T-helper 2 cell (primary cell): ENCODE data around the gene FHL1.
"Not testable (repeated sequence)": the region's sequence is repeated elsewhere in the genome, so short reads cannot be mapped to it uniquely, and the experiment has no call there.

Experiments
- DNase-seq, 5 experiments: peaks; one replicate each; pipeline versions ENCODE4 v3.0.0 to v3.0.0-alpha.2; 2012 to 2022
- total RNA-seq, 2 donors: gene quantifications; one replicate each; lab custom pipeline; 2026; lab: John Stamatoyannopoulos, UW

FHL1 gene
- 9.7 to 11.4 reads per million in 2 donors for total RNA-seq

- peak; percentile 13 to 48 (median 45) for DNase-seq
These were observed at the start of gene FHL1 for GRCh38 chrX:136147315-136147901. TSS of gene FHL1 (plus strand) at chrX:136147533.

GRCh38 chrX:136097871-136098805 lies 49.2 kb upstream of the FHL1 start:
- DNase-seq, result no peak

GRCh38 chrX:136104936-136105335 lies 42.4 kb upstream of the FHL1 start:
- no peak for DNase-seq

- DNase-seq, result no peak
These were observed 40.3 kb upstream of the FHL1 start for GRCh38 chrX:136106920-136107528.

GRCh38 chrX:136108905-136109304 lies 38.4 kb upstream of the FHL1 start:
- DNase-seq, result not testable (repeated sequence)

- no peak for DNase-seq
These were observed 35.0 kb upstream of the FHL1 start for GRCh38 chrX:136112286-136112685.

GRCh38 chrX:136112778-136113177 lies 34.6 kb upstream of the FHL1 start:
- DNase-seq, result no peak

- no peak for DNase-seq
These were observed 32.0 kb upstream of the FHL1 start for GRCh38 chrX:136115126-136115903.

- no peak for DNase-seq
These were observed 31.4 kb upstream of the FHL1 start for GRCh38 chrX:136115904-136116297.

GRCh38 chrX:136121788-136122187 lies 25.5 kb upstream of the FHL1 start:
- no peak for DNase-seq

GRCh38 chrX:136122207-136122606 lies 25.1 kb upstream of the FHL1 start:
- no peak for DNase-seq

GRCh38 chrX:136125106-136125505 lies 22.2 kb upstream of the FHL1 start:
- DNase-seq, result no peak

- DNase-seq, result no peak
These were observed 21.0 kb upstream of the FHL1 start for GRCh38 chrX:136126371-136126770.

GRCh38 chrX:136126872-136127406 lies 20.4 kb upstream of the FHL1 start:
- no peak for DNase-seq

- no peak for DNase-seq
These were observed 18.6 kb upstream of the FHL1 start for GRCh38 chrX:136128743-136129142.

GRCh38 chrX:136130931-136131833 lies 16.2 kb upstream of the FHL1 start:
- peak in 1 of 5 experiments; percentile 8 for DNase-seq

- DNase-seq, result no peak
These were observed 8.4 kb upstream of the FHL1 start for GRCh38 chrX:136138939-136139338.

GRCh38 chrX:136141569-136141968 lies 5.8 kb upstream of the FHL1 start:
- DNase-seq, result no peak

- no peak for DNase-seq
These were observed 4.7 kb upstream of the FHL1 start for GRCh38 chrX:136142592-136142991.

GRCh38 chrX:136143711-136144110 lies 3.6 kb upstream of the FHL1 start:
- DNase-seq, result peak in 1 of 5 experiments; percentile 30

GRCh38 chrX:136146614-136147314 lies 569 bp upstream of the FHL1 start:
- peak in 1 of 5 experiments; percentile 22 for DNase-seq
